Activated naive CD8-positive, alpha-beta T cell treated with anti-CD3 and anti-CD28 coated beads for 36 hours (primary cell): Measurements from ENCODE around the gene PTPN6. TPM values are rescaled to one million over a fixed set of nuclear protein-coding genes. Genes with fewer than 3 reads are reported as not detected.

ENCODE experiments used
- DNase-seq: peaks from one replicate; pipeline ENCODE4 v3.0.0; 2021
- H3K27ac Mint-ChIP-seq: one replicate; pipeline ENCODE4 v1.8.0; 2022; ENCODE audit warnings: mild to moderate bottlenecking, moderate library complexity, mixed read lengths
- H3K27me3 Mint-ChIP-seq: one replicate; pipeline ENCODE4 v1.8.0; 2022; ENCODE audit warnings: mild to moderate bottlenecking, mixed read lengths
- H3K36me3 Mint-ChIP-seq: one replicate; pipeline ENCODE4 v1.8.0; 2021; ENCODE audit warnings: mild to moderate bottlenecking, mixed read lengths
- H3K4me1 Mint-ChIP-seq: one replicate; pipeline ENCODE4 v1.8.0; 2021; ENCODE audit warnings: mixed read lengths
- H3K4me3 Mint-ChIP-seq: one replicate; pipeline ENCODE4 v1.8.0; 2022; ENCODE audit warnings: mild to moderate bottlenecking, moderate library complexity, mixed read lengths
- H3K9me3 Mint-ChIP-seq: one replicate; pipeline ENCODE4 v1.8.0; 2022; ENCODE audit warnings: mixed read lengths
- total RNA-seq, 2 experiments: library from RNA; stranded (reverse); gene quantifications; one replicate each; pipeline ENCODE4 v1.2.3, GENCODE V29; 2021

The PTPN6 gene
- total RNA-seq, 2 experiments from 2014 or later, result 457 to 467 TPM

GRCh38 chr12:6944381-6945186, 6.6 kb upstream of the PTPN6 start:
- peaks cover 54% of the 10 kb centered on the region for H3K4me1 Mint-ChIP-seq
- H3K36me3 Mint-ChIP-seq, result peaks cover 15% of the 10 kb centered on the region
- H3K4me3 Mint-ChIP-seq, result peak overlapping the region; percentile 84
- peaks cover 4% of the 10 kb centered on the region for H3K27me3 Mint-ChIP-seq
- peak overlapping the region; percentile 93 for H3K27ac Mint-ChIP-seq
- peak; percentile 90 for DNase-seq
- H3K9me3 Mint-ChIP-seq, result no peaks in the 10 kb centered on the region

GRCh38 chr12:6945613-6946012, 5.5 kb upstream of the PTPN6 start:
- Mint-ChIP-seq H3K27me3 (peaks cover 4% of the 10 kb centered on the region), H3K36me3 (peaks cover 14% of the 10 kb centered on the region), H3K27ac (peak overlapping the region; percentile 93), H3K4me1 (peaks cover 63% of the 10 kb centered on the region), H3K9me3 (no peaks in the 10 kb centered on the region), H3K4me3 (peak overlapping the region; percentile 84)
- no peak for DNase-seq

GRCh38 chr12:6946033-6946919, 4.9 kb upstream of the PTPN6 start:
- H3K9me3 Mint-ChIP-seq, result no peaks in the 10 kb centered on the region
- peak; percentile 80 for DNase-seq
- peaks cover 65% of the 10 kb centered on the region for H3K4me1 Mint-ChIP-seq
- peaks cover 14% of the 10 kb centered on the region for H3K36me3 Mint-ChIP-seq
- peak overlapping the region; percentile 84 for H3K4me3 Mint-ChIP-seq
- peak overlapping the region; percentile 93 for H3K27ac Mint-ChIP-seq
- H3K27me3 Mint-ChIP-seq, result peaks cover 4% of the 10 kb centered on the region

- Mint-ChIP-seq H3K27ac (peak overlapping the region; percentile 93), H3K36me3 (peaks cover 18% of the 10 kb centered on the region), H3K4me1 (peaks cover 65% of the 10 kb centered on the region), H3K9me3 (no peaks in the 10 kb centered on the region), H3K4me3 (peak overlapping the region; percentile 84), H3K27me3 (peaks cover 4% of the 10 kb centered on the region)
- no peak for DNase-seq
These were observed 4.2 kb upstream of the PTPN6 start for GRCh38 chr12:6946920-6947374.

GRCh38 chr12:6947615-6948014, 3.5 kb upstream of the PTPN6 start:
- Mint-ChIP-seq H3K36me3 (peaks cover 22% of the 10 kb centered on the region), H3K27me3 (peaks cover 4% of the 10 kb centered on the region), H3K27ac (peak overlapping the region; percentile 93), H3K9me3 (no peaks in the 10 kb centered on the region), H3K4me1 (peaks cover 59% of the 10 kb centered on the region), H3K4me3 (peak overlapping the region; percentile 84)
- DNase-seq, result no peak

GRCh38 chr12:6948873-6949594, 2.1 kb upstream of the PTPN6 start:
- Mint-ChIP-seq H3K9me3 (no peaks in the 10 kb centered on the region), H3K4me1 (peaks cover 61% of the 10 kb centered on the region), H3K27ac (peak overlapping the region; percentile 93), H3K27me3 (peaks cover 5% of the 10 kb centered on the region), H3K4me3 (peak overlapping the region; percentile 100), H3K36me3 (peaks cover 36% of the 10 kb centered on the region)
- DNase-seq, result no peak

- Mint-ChIP-seq H3K9me3 (no peaks in the 10 kb centered on the region), H3K36me3 (peaks cover 46% of the 10 kb centered on the region), H3K27ac (peak overlapping the region; percentile 93), H3K4me3 (peak overlapping the region; percentile 100), H3K27me3 (peaks cover 4% of the 10 kb centered on the region), H3K4me1 (peaks cover 66% of the 10 kb centered on the region)
- DNase-seq, result no peak
These were observed 755 bp upstream of the PTPN6 start for GRCh38 chr12:6950401-6950801.

GRCh38 chr12:6951551-6952120, 480 bp downstream of the PTPN6 start:
- Mint-ChIP-seq H3K9me3 (no peaks in the 10 kb centered on the region), H3K4me3 (peak overlapping the region; percentile 100), H3K27me3 (peaks cover 4% of the 10 kb centered on the region), H3K36me3 (peaks cover 51% of the 10 kb centered on the region), H3K4me1 (peaks cover 70% of the 10 kb centered on the region), H3K27ac (peak overlapping the region; percentile 93)
- DNase-seq, result no peak

- peak overlapping the region; percentile 100 for H3K4me3 Mint-ChIP-seq
- no peak for DNase-seq
- peaks cover 71% of the 10 kb centered on the region for H3K4me1 Mint-ChIP-seq
- no peaks in the 10 kb centered on the region for H3K9me3 Mint-ChIP-seq
- peak overlapping the region; percentile 93 for H3K27ac Mint-ChIP-seq
- peaks cover 4% of the 10 kb centered on the region for H3K27me3 Mint-ChIP-seq
- H3K36me3 Mint-ChIP-seq, result peaks cover 58% of the 10 kb centered on the region
These were observed 1.1 kb downstream of the PTPN6 start for GRCh38 chr12:6952121-6952862.

GRCh38 chr12:6952863-6953441, 1.8 kb downstream of the PTPN6 start:
- Mint-ChIP-seq H3K27me3 (peaks cover 4% of the 10 kb centered on the region), H3K4me1 (peaks cover 69% of the 10 kb centered on the region), H3K36me3 (peaks cover 64% of the 10 kb centered on the region), H3K27ac (peak overlapping the region; percentile 93), H3K4me3 (peak overlapping the region; percentile 100), H3K9me3 (no peaks in the 10 kb centered on the region)
- no peak for DNase-seq

- Mint-ChIP-seq H3K9me3 (no peaks in the 10 kb centered on the region), H3K4me1 (peaks cover 69% of the 10 kb centered on the region), H3K27me3 (peaks cover 4% of the 10 kb centered on the region), H3K4me3 (peak overlapping the region; percentile 100), H3K36me3 (peaks cover 72% of the 10 kb centered on the region), H3K27ac (peak overlapping the region; percentile 93)
- peak; percentile 88 for DNase-seq
These were observed 2.5 kb downstream of the PTPN6 start for GRCh38 chr12:6953442-6954315.

- H3K9me3 Mint-ChIP-seq, result no peaks in the 10 kb centered on the region
- H3K27me3 Mint-ChIP-seq, result peaks cover 4% of the 10 kb centered on the region
- peak overlapping the region; percentile 93 for H3K27ac Mint-ChIP-seq
- H3K4me3 Mint-ChIP-seq, result peak overlapping the region; percentile 100
- peaks cover 80% of the 10 kb centered on the region for H3K36me3 Mint-ChIP-seq
- peaks cover 68% of the 10 kb centered on the region for H3K4me1 Mint-ChIP-seq
- DNase-seq, result no peak
These were observed 3.4 kb downstream of the PTPN6 start for GRCh38 chr12:6954316-6955107.
